GM18505 (cell line): ENCODE data around the gene PTPRR.

ENCODE experiments used
- ATAC-seq: cut with Tn5 transposase; IDR thresholded peaks from one replicate; pipeline ENCODE4 v1.9.1; 2021; ENCODE audit not compliant: unreplicated experiment
- POLR2A ChIP-seq: IDR thresholded peaks from 4 replicates; pipeline ENCODE4 v1.6.1; 2011; ENCODE audit warnings: borderline replicate concordance; ENCODE audit not compliant: insufficient read depth, insufficient read length; ENCODE audit errors: extremely low read depth

Gene PTPRR

DNA sequence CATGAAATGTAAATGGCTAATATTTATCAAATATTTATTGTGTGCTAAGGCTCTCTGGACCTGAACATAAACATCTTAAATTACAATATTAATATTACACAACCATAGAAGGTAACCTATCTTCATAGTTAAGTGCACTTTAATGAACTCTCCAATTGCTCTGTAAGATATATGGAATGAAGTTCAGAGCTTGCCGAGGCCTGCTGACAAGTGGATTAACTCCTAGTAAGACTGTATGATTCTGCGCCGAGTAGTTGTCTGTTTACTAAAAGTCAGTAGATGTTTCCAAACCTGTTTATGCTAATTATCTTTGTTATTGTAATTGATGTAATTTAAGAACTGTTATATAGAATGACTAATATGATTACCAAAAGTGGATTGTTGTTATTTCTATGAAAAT lies 77.2 kb downstream of the PTPRR start:
- no peak for ATAC-seq
- TF ChIP-seq POLR2A: no peak

DNA sequence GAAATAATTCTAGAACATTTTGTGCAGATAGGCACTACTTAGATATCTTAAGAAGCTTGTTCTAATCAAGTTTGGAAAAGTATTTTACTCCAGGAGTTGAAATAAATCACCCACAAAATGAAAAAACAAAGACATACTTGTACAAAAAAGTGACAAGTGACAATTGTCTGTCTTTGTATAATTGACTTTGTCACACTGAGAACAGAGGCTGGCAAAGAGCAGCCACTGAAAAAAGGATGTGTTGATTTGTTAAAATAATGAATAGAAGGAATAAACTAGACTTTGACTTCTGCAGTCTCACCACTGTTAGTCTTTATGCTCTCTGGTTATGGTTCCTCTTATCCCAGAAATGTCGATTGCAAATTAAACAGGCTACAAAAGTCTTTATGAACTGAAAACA lies 77.6 kb downstream of the PTPRR start:
- no peak for TF ChIP-seq POLR2A

GRCh38 chr12:70842136-70842535 lies 78.4 kb downstream of the PTPRR start:
- TF ChIP-seq POLR2A: no peak
- no peak for ATAC-seq

More for the DNA sequence above, 77.6 kb downstream of the PTPRR start:
- ATAC-seq: no peak

GRCh38 chr12:70840656-70841350 lies 79.7 kb downstream of the PTPRR start:
- ATAC-seq: no peak
- TF ChIP-seq POLR2A: no peak

GRCh38 chr12:70839544-70839943 lies 81.0 kb downstream of the PTPRR start:
- TF ChIP-seq POLR2A: no peak
- no peak for ATAC-seq

DNA sequence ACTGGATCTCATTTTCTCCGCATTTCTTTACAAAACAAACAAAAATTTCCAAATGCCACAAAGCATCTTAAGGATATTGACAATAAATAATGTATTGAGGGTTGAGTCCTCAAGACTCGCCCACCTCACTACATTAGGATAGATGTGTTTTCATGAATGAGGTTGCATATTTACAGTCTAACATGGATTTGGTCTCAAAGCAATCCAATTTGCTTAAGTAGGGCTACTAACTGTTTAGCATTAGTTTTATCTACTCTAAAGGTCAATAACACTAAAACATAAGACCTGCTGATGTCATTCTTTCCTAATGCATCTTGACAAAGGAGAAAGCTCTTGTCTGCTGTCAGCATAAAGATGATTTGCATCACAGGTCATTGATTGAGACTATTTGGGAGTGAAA lies 82.4 kb downstream of the PTPRR start:
- no peak for TF ChIP-seq POLR2A
- no peak for ATAC-seq

- no peak for ATAC-seq
- TF ChIP-seq POLR2A: no peak
Measured at GRCh38 chr12:70837026-70837425, 83.5 kb downstream of the PTPRR start.

- TF ChIP-seq POLR2A: no peak
- no peak for ATAC-seq
Measured at GRCh38 chr12:70835948-70836347, 84.6 kb downstream of the PTPRR start.

- no peak for TF ChIP-seq POLR2A
- no peak for ATAC-seq
Measured at GRCh38 chr12:70831543-70831942, 89.0 kb downstream of the PTPRR start.

DNA sequence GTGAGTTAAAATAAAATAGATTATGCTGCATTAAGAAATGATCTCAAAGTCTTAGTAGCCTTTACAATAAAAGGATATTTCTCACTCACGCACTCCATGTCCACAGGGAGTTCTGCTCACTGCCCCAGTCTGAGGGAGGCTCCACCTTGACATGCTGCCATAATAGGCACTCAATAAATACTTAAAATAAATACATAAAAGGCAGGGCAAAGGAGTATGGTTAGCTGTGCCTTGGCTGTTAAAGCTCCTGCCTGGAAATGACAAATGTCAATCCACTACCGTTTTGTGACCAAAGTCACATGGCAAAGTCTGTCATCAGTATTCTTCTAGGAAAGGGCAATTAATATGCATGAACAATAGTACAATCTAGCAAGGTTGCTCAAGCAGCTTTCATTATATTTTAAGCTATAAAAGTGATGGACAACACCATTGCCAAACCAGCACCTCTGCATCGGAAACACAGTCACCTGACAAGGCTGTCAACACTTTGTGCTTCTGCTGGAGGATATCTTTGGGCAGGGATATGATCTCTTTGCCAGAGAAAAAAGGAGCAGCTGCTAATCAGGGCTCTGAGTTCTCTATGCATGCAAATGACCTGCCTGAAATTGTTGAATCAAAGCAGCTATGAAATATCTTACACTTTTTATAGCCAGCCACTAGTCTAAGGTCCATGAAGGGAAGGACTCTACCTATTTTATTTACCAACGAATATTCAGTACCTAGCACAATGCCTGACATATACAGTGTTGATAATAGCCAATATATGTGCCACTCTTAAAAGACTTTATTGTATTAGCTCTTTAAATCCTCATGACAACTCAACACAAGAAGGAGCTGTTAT lies 90.1 kb downstream of the PTPRR start:
- ATAC-seq: no peak

DNA sequence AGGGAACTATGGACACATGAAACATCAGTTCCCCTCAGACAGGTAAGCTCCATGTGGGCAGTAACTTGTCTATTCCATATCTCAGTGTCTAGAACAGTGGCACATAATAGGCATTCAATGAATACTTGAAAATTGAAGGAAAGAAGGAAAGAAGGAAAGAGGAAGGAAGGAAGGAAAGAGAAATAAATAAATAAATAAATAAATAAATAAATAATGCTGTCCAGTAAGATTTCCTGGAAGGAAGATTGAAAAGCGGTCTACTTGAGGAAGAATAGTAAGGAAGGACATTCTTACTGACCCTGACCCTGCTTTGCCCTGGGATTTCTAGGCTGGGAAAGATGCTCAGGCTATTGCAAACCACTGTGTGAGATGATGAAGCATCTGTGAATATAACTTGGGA lies 91.5 kb downstream of the PTPRR start:
- ATAC-seq: no peak
- no peak for TF ChIP-seq POLR2A

More for the DNA sequence above, 90.1 kb downstream of the PTPRR start:
- TF ChIP-seq POLR2A: no peak

GRCh38 chr12:70828351-70828750 lies 92.2 kb downstream of the PTPRR start:
- TF ChIP-seq POLR2A: no peak
- no peak for ATAC-seq

GRCh38 chr12:70826156-70826555 lies 94.4 kb downstream of the PTPRR start:
- TF ChIP-seq POLR2A: no peak
- ATAC-seq: no peak

DNA sequence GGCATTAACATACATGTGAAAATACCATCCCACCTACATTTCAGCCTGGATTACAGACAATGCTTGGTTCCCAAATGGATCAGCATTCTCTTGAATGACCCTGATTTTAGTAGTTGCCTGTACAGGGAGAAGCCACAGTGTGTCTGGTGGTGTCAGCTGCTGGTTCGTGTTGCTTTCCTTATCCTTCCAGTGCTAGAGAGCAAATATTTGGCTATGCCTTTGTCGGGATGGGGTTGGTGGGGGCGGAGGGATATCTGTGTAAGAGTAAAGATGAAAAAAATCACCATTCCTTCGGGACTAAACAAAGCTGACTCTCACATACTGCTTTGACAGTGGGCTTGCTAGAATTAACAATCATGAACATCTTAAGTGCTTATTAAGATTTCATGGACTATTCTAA lies 96.0 kb downstream of the PTPRR start:
- ATAC-seq: no peak
- no peak for TF ChIP-seq POLR2A

GRCh38 chr12:70823182-70823976 lies 97.2 kb downstream of the PTPRR start:
- ATAC-seq: no peak
- TF ChIP-seq POLR2A: no peak
